Glomerular endothelial cell (primary cell): Measurements from ENCODE around the gene RMI1. TPM values are rescaled to one million over a fixed set of nuclear protein-coding genes. Genes with fewer than 3 reads are reported as not detected.
"Not testable (repeated sequence)": the region's sequence is repeated elsewhere in the genome, so short reads cannot be mapped to it uniquely, and the experiment has no call there.

Experiments
- DNase-seq: peaks from one replicate; pipeline ENCODE4 v3.0.0-alpha.2; 2011; ENCODE audit warnings: low read depth, low spot score; ENCODE audit errors: extremely low read depth
- total RNA-seq: library from RNA; depleted of rRNA; stranded (reverse); fragments of >200 nt; gene quantifications from 2 replicates; pipeline ENCODE4 v1.2.3, GENCODE V29; 2015

Gene RMI1
- total RNA-seq, 1 donor from 2014 or later, result 8.0 TPM

- DNase-seq, result no peak
These were observed 21.7 kb downstream of the RMI1 start for GRCh38 chr9:84002344-84002743.

GRCh38 chr9:84003246-84003645, 22.6 kb downstream of the RMI1 start:
- DNase-seq, result no peak

- DNase-seq, result no peak
These were observed 27.1 kb downstream of the RMI1 start for GRCh38 chr9:84007662-84008061.

- DNase-seq, result no peak
These were observed 43.5 kb downstream of the RMI1 start for GRCh38 chr9:84024041-84024575.

- DNase-seq, result no peak
These were observed 46.6 kb downstream of the RMI1 start for GRCh38 chr9:84027201-84027600.

GRCh38 chr9:84031534-84031933, 50.9 kb downstream of the RMI1 start:
- no peak for DNase-seq

GRCh38 chr9:84041857-84042256, 61.3 kb downstream of the RMI1 start:
- DNase-seq, result not testable (repeated sequence)

GRCh38 chr9:84045481-84046097, 65.0 kb downstream of the RMI1 start:
- DNase-seq, result no peak

Other genes starting within 250 kb of the RMI1 start
- gene GKAP1, start 163.0 kb upstream of the RMI1 start, total RNA-seq, result 0.78 and 1.9 TPM in 2 replicates
- 2.4 and 4.1 TPM in 2 replicates for gene KIF27, start 59.4 kb upstream of the RMI1 start, total RNA-seq
- gene HNRNPK, start 590 bp upstream of the RMI1 start, total RNA-seq, result 557 and 583 TPM in 2 replicates